MM.1S (cell line): Measurements from ENCODE around the gene PKP4.

Experiments
- DNase-seq: peaks from one replicate; pipeline ENCODE4 v3.0.0-alpha.2; 2015
- H2AFZ ChIP-seq: fragments of 300-600 bp; sonication (generic); 2 replicates; pipeline ENCODE4 v1.6.0; 2016; ENCODE audit warnings: antibody characterized with exemption, low read length
- H3F3A ChIP-seq: fragments of 300-600 bp; sonication (generic); 2 replicates; pipeline ENCODE4 v1.6.1; 2016; ENCODE audit warnings: mild to moderate bottlenecking, antibody characterized with exemption, low read length, moderate library complexity, mixed read lengths; ENCODE audit not compliant: insufficient read depth
- H3K27ac ChIP-seq: fragments of 300-600 bp; sonication (generic); 2 replicates; pipeline ENCODE4 v1.5.1; 2016; ENCODE audit warnings: mild to moderate bottlenecking, low read length
- H3K27me3 ChIP-seq: fragments of 300-600 bp; sonication (generic); replicated peaks from 2 replicates; pipeline ENCODE4 v1.6.0; 2016; ENCODE audit warnings: low read length; ENCODE audit not compliant: insufficient read depth
- H3K36me3 ChIP-seq: fragments of 300-600 bp; sonication (generic); replicated peaks from 2 replicates; pipeline ENCODE4 v1.6.1; 2016; ENCODE audit warnings: mild to moderate bottlenecking, low read length, mixed read lengths; ENCODE audit not compliant: insufficient read depth
- H3K4me1 ChIP-seq: fragments of 300-600 bp; sonication (generic); 2 replicates; pipeline ENCODE4 v1.6.1; 2016; ENCODE audit warnings: low read length, mixed read lengths
- H3K4me2 ChIP-seq: fragments of 300-600 bp; sonication (generic); 2 replicates; pipeline ENCODE4 v1.6.0; 2016; ENCODE audit warnings: low read depth, low read length
- H3K4me3 ChIP-seq: fragments of 300-600 bp; sonication (generic); 2 replicates; pipeline ENCODE4 v1.5.1; 2016; ENCODE audit warnings: low read length, mixed read lengths
- H3K79me2 ChIP-seq: fragments of 300-600 bp; sonication (generic); 2 replicates; pipeline ENCODE4 v1.6.1; 2016; ENCODE audit warnings: mixed run types, low read length, mixed read lengths
- H3K9ac ChIP-seq: fragments of 300-600 bp; sonication (generic); 2 replicates; pipeline ENCODE4 v1.6.1; 2016; ENCODE audit warnings: low read length, mixed read lengths
- H3K9me2 ChIP-seq: fragments of 300-600 bp; sonication (generic); replicated peaks from 2 replicates; pipeline ENCODE4 v1.6.1; 2016; ENCODE audit warnings: mild to moderate bottlenecking, low read length, mixed read lengths; ENCODE audit not compliant: insufficient read depth
- H3K9me3 ChIP-seq: fragments of 300-600 bp; sonication (generic); replicated peaks from 2 replicates; pipeline ENCODE4 v1.6.1; 2016; ENCODE audit warnings: mild to moderate bottlenecking, low read length, mixed read lengths; ENCODE audit not compliant: insufficient read depth
- H4K20me1 ChIP-seq: fragments of 300-600 bp; sonication (generic); 2 replicates; pipeline ENCODE4 v1.6.1; 2016; ENCODE audit warnings: mild to moderate bottlenecking, low read length, moderate library complexity, mixed read lengths; ENCODE audit not compliant: insufficient read depth
- EZH2 ChIP-seq: fragments of 300-600 bp; sonication (generic); optimal IDR thresholded peaks from 2 replicates; pipeline ENCODE3; 2017; ENCODE audit warnings: low read depth, mild to moderate bottlenecking, antibody characterized with exemption, low read length, mixed read lengths
- EZH2phosphoT487 ChIP-seq: fragments of 300-600 bp; sonication (generic); IDR thresholded peaks from 2 replicates; pipeline ENCODE4 v1.6.1; 2018; ENCODE audit warnings: antibody characterized with exemption, low read length
- TF ChIP-seq, protein P1 (sequence below): fragments of 300-600 bp; sonication (generic); IDR thresholded peaks from 2 replicates; pipeline ENCODE4 v1.5.1; 2016; ENCODE audit warnings: antibody characterized with exemption, low read length, mixed read lengths

Gene PKP4

DNA sequence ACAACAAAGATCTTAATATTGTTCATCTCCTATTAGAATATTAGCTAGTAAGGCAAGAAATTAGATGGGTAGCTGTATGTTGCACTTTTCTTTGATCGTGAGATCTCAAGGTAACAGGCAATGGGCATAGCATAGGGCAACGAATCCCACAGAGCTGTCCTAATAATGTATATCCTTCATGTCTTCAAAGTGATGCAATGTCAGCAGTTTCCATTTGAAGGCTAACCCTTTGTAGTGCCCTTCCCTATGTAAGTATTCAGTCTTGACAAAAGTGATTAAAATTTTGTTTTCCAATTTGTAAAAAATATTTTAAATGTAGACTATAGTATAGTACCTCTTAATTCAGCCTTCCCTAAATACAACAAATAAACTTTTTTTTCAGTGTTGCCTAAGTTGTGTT is 112.5 kb downstream of the PKP4 start:
- no peaks in the 10 kb centered on the region for H3K9me3 ChIP-seq
- no peaks in the 10 kb centered on the region for H3F3A ChIP-seq
- no peaks in the 10 kb centered on the region for H3K9me2 ChIP-seq
- no peak overlapping the region for H3K4me3 ChIP-seq
- TF ChIP-seq, protein P1, sequence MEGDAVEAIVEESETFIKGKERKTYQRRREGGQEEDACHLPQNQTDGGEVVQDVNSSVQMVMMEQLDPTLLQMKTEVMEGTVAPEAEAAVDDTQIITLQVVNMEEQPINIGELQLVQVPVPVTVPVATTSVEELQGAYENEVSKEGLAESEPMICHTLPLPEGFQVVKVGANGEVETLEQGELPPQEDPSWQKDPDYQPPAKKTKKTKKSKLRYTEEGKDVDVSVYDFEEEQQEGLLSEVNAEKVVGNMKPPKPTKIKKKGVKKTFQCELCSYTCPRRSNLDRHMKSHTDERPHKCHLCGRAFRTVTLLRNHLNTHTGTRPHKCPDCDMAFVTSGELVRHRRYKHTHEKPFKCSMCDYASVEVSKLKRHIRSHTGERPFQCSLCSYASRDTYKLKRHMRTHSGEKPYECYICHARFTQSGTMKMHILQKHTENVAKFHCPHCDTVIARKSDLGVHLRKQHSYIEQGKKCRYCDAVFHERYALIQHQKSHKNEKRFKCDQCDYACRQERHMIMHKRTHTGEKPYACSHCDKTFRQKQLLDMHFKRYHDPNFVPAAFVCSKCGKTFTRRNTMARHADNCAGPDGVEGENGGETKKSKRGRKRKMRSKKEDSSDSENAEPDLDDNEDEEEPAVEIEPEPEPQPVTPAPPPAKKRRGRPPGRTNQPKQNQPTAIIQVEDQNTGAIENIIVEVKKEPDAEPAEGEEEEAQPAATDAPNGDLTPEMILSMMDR, result no peak
- no peak for TF ChIP-seq EZH2
- no peak for TF ChIP-seq EZH2phosphoT487
- H4K20me1 ChIP-seq, result no peaks in the 10 kb centered on the region
- no peak overlapping the region for H3K27ac ChIP-seq
- DNase-seq, result no peak
- no peak overlapping the region for H2AFZ ChIP-seq
- no peaks in the 10 kb centered on the region for H3K4me1 ChIP-seq
- H3K79me2 ChIP-seq, result no peaks in the 10 kb centered on the region
- H3K36me3 ChIP-seq, result no peaks in the 10 kb centered on the region
- H3K4me2 ChIP-seq, result no peak overlapping the region
- no peak overlapping the region for H3K9ac ChIP-seq
- no peaks in the 10 kb centered on the region for H3K27me3 ChIP-seq

DNA sequence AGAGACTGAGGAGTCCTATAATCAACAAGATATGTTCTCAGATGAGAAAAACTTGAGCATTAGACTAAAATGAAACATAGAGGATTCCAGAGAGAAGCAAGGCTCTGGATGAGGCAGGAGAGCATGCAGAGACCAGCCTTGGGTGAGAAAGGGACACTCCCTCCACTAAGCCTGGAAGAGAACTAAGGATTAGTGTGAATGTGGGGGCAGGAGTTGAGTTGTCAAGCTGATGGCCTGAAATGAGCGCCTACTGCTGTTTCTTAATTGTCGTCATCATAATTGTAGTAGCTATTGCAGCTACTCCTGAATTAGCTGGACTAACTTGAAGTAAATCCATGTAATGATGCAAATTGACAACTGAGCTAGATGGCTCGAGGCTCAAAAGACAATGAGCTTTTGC is 114.1 kb downstream of the PKP4 start:
- H3K27ac ChIP-seq, result no peak overlapping the region
- H3K36me3 ChIP-seq, result no peaks in the 10 kb centered on the region
- no peaks in the 10 kb centered on the region for H3K9me2 ChIP-seq
- no peaks in the 10 kb centered on the region for H3F3A ChIP-seq
- H4K20me1 ChIP-seq, result no peaks in the 10 kb centered on the region
- no peak overlapping the region for H3K9ac ChIP-seq
- no peaks in the 10 kb centered on the region for H3K79me2 ChIP-seq
- no peaks in the 10 kb centered on the region for H3K9me3 ChIP-seq
- H3K4me3 ChIP-seq, result no peak overlapping the region
- DNase-seq, result no peak
- no peaks in the 10 kb centered on the region for H3K4me1 ChIP-seq
- H2AFZ ChIP-seq, result no peak overlapping the region
- TF ChIP-seq EZH2 (no peak), EZH2phosphoT487 (no peak)
- TF ChIP-seq, protein P1, result no peak
- no peak overlapping the region for H3K4me2 ChIP-seq
- H3K27me3 ChIP-seq, result no peaks in the 10 kb centered on the region

DNA sequence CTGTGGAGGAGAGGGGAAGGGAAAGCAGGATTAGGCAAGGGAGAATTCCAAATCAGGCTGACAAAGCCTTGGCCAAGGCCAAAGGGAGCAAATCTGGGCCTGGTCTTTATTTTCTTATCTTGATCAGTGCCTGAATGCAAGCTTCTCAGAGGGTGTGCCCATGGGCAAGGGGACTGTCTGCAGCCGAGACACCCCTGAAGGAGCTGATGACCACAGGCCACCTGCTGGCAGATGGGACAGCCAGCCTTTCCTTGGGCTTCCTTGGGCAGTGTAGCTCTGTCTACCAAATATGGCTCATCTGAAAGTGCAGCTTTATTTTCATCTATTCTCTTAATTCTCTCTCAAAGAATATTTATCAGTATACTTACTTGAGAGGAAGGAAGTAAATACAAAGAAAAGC is 117.0 kb downstream of the PKP4 start:
- no peak overlapping the region for H3K27ac ChIP-seq
- TF ChIP-seq EZH2phosphoT487 (no peak), EZH2 (no peak)
- TF ChIP-seq, protein P1, result no peak
- H3K9me2 ChIP-seq, result no peaks in the 10 kb centered on the region
- H4K20me1 ChIP-seq, result no peaks in the 10 kb centered on the region
- peaks cover under 1% of the 10 kb centered on the region; the same call in 1 of the 2 replicates for H3K4me1 ChIP-seq
- H3K9me3 ChIP-seq, result no peaks in the 10 kb centered on the region
- DNase-seq, result no peak
- H3F3A ChIP-seq, result peaks cover 4% of the 10 kb centered on the region; the same call in 1 of the 2 replicates
- H3K79me2 ChIP-seq, result no peaks in the 10 kb centered on the region
- no peak overlapping the region for H3K4me3 ChIP-seq
- no peak overlapping the region for H2AFZ ChIP-seq
- no peak overlapping the region for H3K9ac ChIP-seq
- H3K36me3 ChIP-seq, result no peaks in the 10 kb centered on the region
- no peak overlapping the region for H3K4me2 ChIP-seq
- no peaks in the 10 kb centered on the region for H3K27me3 ChIP-seq
